CD8-positive, alpha-beta memory T cell (primary cell): ENCODE measurements around the gene FAM107A. TPM values are rescaled to one million over a fixed set of nuclear protein-coding genes. Genes with fewer than 3 reads are reported as not detected.

Experiments
- CTCF ChIA-PET: fragments of 350-600 bp; sonication (Branson Sonifier 250); formaldehyde crosslinking; loops from one replicate; lab custom pipeline; 2021; ENCODE audit warnings: antibody characterized with exemption; lab: Charles Lee
- POLR2A ChIA-PET: fragments of 350-600 bp; sonication (Branson Sonifier 250); formaldehyde crosslinking; loops from one replicate; lab custom pipeline; 2021; ENCODE audit warnings: antibody characterized with exemption; lab: Charles Lee
- DNase-seq, 5 donors: peaks; one replicate each; pipeline versions ENCODE4 v3.0.0 to v3.0.0-alpha.2; 2020 to 2022; ENCODE audit warnings: mixed read lengths in 1 of 5
- H3K27ac ChIP-seq: one replicate; pipeline ENCODE4 v1.7.0; 2013; ENCODE audit warnings: low read depth, mild to moderate bottlenecking, low read length, moderate library complexity
- H3K27me3 ChIP-seq: 2 replicates; pipeline ENCODE4 v1.7.0; 2013; ENCODE audit warnings: low read length, mild to moderate bottlenecking; ENCODE audit not compliant: insufficient read depth, poor library complexity, severe bottlenecking
- H3K36me3 ChIP-seq: 2 replicates; pipeline ENCODE4 v1.7.0; 2013; ENCODE audit warnings: mild to moderate bottlenecking, low read length, moderate library complexity; ENCODE audit not compliant: insufficient read depth
- H3K4me1 ChIP-seq: 2 replicates; pipeline ENCODE4 v1.7.0; 2013; ENCODE audit warnings: mild to moderate bottlenecking, low read length, moderate library complexity; ENCODE audit not compliant: insufficient read depth
- H3K4me3 ChIP-seq: 2 replicates; pipeline ENCODE4 v1.7.0; 2013; ENCODE audit warnings: mild to moderate bottlenecking, low read length
- H3K9me3 ChIP-seq: 2 replicates; pipeline ENCODE4 v1.7.0; 2013; ENCODE audit warnings: mild to moderate bottlenecking, low read length
- H3K27ac Mint-ChIP-seq, 8 donors: one replicate each; pipeline ENCODE4 v1.8.0; 2020 to 2021; ENCODE audit warnings: mixed read lengths in 8 of 8, mild to moderate bottlenecking in 6 of 8, inconsistent platforms in 3 of 8, moderate library complexity in 3 of 8
- H3K27me3 Mint-ChIP-seq, 2 donors: one replicate each; pipeline ENCODE4 v1.8.0; 2020 to 2021; ENCODE audit warnings: mixed read lengths in 2 of 2, mild to moderate bottlenecking in 1 of 2, moderate library complexity in 1 of 2
- H3K36me3 Mint-ChIP-seq, 3 donors: one replicate each; pipeline ENCODE4 v1.8.0; 2020 to 2021; ENCODE audit warnings: mixed read lengths in 3 of 3, inconsistent platforms in 1 of 3, mild to moderate bottlenecking in 1 of 3
- H3K4me1 Mint-ChIP-seq, 3 donors: one replicate each; pipeline ENCODE4 v1.8.0; 2020 to 2021; ENCODE audit warnings: mixed read lengths in 3 of 3, inconsistent platforms in 1 of 3, mild to moderate bottlenecking in 1 of 3
- H3K4me3 Mint-ChIP-seq, 7 donors: one replicate each; pipeline ENCODE4 v1.8.0; 2020 to 2021; ENCODE audit warnings: mixed read lengths in 7 of 7, mild to moderate bottlenecking in 6 of 7, moderate library complexity in 4 of 7, inconsistent platforms in 2 of 7
- H3K9me3 Mint-ChIP-seq, 5 donors: one replicate each; pipeline ENCODE4 v1.8.0; 2020 to 2022; ENCODE audit warnings: mixed read lengths in 5 of 5, mild to moderate bottlenecking in 3 of 5, moderate library complexity in 2 of 5, inconsistent platforms in 1 of 5
- polyA plus RNA-seq: library from polyadenylated mRNA; unstranded; fragments of 300-500 nt; fragmentation: Illumina TruSeq; gene quantifications from one replicate; pipeline ENCODE4 v1.2.3, GENCODE V29; 2021
- total RNA-seq, 2 experiments: library from RNA; stranded (reverse); gene quantifications; one replicate each; pipeline ENCODE4 v1.2.3, GENCODE V29; 2021

The FAM107A gene
- total and polyA plus RNA-seq, 3 experiments from 2014 or later, result not detected

- DNase-seq, result no peak
- Mint-ChIP-seq H3K9me3 (no peaks in the 10 kb centered on the region), H3K4me3 (no peak overlapping the region), H3K36me3 (no peaks in the 10 kb centered on the region), H3K27me3 (no peaks in the 10 kb centered on the region), H3K27ac (no peak overlapping the region), H3K4me1 (no peaks in the 10 kb centered on the region)
- Histone ChIP-seq H3K27me3 (no peaks in the 10 kb centered on the region), H3K4me1 (no peaks in the 10 kb centered on the region), H3K4me3 (no peak overlapping the region), H3K27ac (no peak overlapping the region), H3K36me3 (no peaks in the 10 kb centered on the region), H3K9me3 (no peaks in the 10 kb centered on the region)
- CTCF ChIA-PET, result interaction anchor here (1.1 kb wide), 1 partner anchor 218 kb away, joined by 3 read pairs; the partner anchor contains the start of genes HTD2 and RPP14
- POLR2A ChIA-PET, result no interaction called here
Observed at GRCh38 chr3:58524326-58524888, 52.8 kb downstream of the FAM107A start.

GRCh38 chr3:58522759-58523425 lies 54.3 kb downstream of the FAM107A start:
- Mint-ChIP-seq H3K27me3 (no peaks in the 10 kb centered on the region), H3K4me1 (no peaks in the 10 kb centered on the region), H3K36me3 (peaks cover 0 to 2% (median 0%) of the 10 kb centered on the region in 3 donors), H3K4me3 (no peak overlapping the region), H3K9me3 (no peaks in the 10 kb centered on the region), H3K27ac (no peak overlapping the region)
- DNase-seq, result no peak
- Histone ChIP-seq H3K36me3 (no peaks in the 10 kb centered on the region), H3K9me3 (no peaks in the 10 kb centered on the region), H3K4me3 (no peak overlapping the region), H3K27ac (no peak overlapping the region), H3K27me3 (no peaks in the 10 kb centered on the region), H3K4me1 (no peaks in the 10 kb centered on the region)
- ChIA-PET CTCF (interaction anchor here (1.0 kb wide), 1 partner anchor 9 kb away, joined by 3 read pairs; no protein-coding TSS in a partner anchor), POLR2A (no interaction called here)

- Mint-ChIP-seq H3K4me1 (no peaks in the 10 kb centered on the region), H3K9me3 (no peaks in the 10 kb centered on the region), H3K27ac (peak overlapping the region in 1 of 8 donors; percentile 39), H3K27me3 (peaks cover 0 to 2% of the 10 kb centered on the region in 2 donors), H3K36me3 (peaks cover 0 to 2% (median 0%) of the 10 kb centered on the region in 3 donors), H3K4me3 (no peak overlapping the region)
- ChIA-PET POLR2A (no interaction called here), CTCF (interaction anchor here (1.0 kb wide), 1 partner anchor 10 kb away, joined by 3 read pairs; no protein-coding TSS in a partner anchor)
- Histone ChIP-seq H3K36me3 (no peaks in the 10 kb centered on the region), H3K27ac (no peak overlapping the region), H3K9me3 (no peaks in the 10 kb centered on the region), H3K4me1 (no peaks in the 10 kb centered on the region), H3K4me3 (no peak overlapping the region), H3K27me3 (no peaks in the 10 kb centered on the region)
- DNase-seq, result no peak
Observed at GRCh38 chr3:58521917-58522631, 55.1 kb downstream of the FAM107A start.

GRCh38 chr3:58521336-58521670 lies 55.9 kb downstream of the FAM107A start:
- no peaks in the 10 kb centered on the region for H3K4me1 Mint-ChIP-seq
- no peak overlapping the region for H3K4me3 ChIP-seq
- H3K27me3 ChIP-seq, result no peaks in the 10 kb centered on the region
- DNase-seq, result no peak
- no peak overlapping the region for H3K4me3 Mint-ChIP-seq
- H3K4me1 ChIP-seq, result no peaks in the 10 kb centered on the region
- no peaks in the 10 kb centered on the region for H3K36me3 ChIP-seq
- peaks cover 0 to 5% of the 10 kb centered on the region in 2 donors for H3K27me3 Mint-ChIP-seq
- ChIA-PET POLR2A (no interaction called here), CTCF (no interaction called here)
- H3K9me3 Mint-ChIP-seq, result no peaks in the 10 kb centered on the region
- H3K36me3 Mint-ChIP-seq, result peaks cover 0 to 2% (median 0%) of the 10 kb centered on the region in 3 donors
- H3K27ac ChIP-seq, result no peak overlapping the region
- peak overlapping the region in 2 of 8 donors; percentile 39 to 58 for H3K27ac Mint-ChIP-seq
- no peaks in the 10 kb centered on the region for H3K9me3 ChIP-seq

GRCh38 chr3:58520403-58521335 lies 56.5 kb downstream of the FAM107A start:
- no peak overlapping the region for H3K27ac ChIP-seq
- Mint-ChIP-seq H3K36me3 (peaks cover 0 to 2% (median 0%) of the 10 kb centered on the region in 3 donors), H3K4me3 (no peak overlapping the region), H3K27ac (peak overlapping the region in 2 of 8 donors; percentile 40 to 57), H3K27me3 (peaks cover 0 to 5% of the 10 kb centered on the region in 2 donors), H3K9me3 (no peaks in the 10 kb centered on the region), H3K4me1 (no peaks in the 10 kb centered on the region)
- no peaks in the 10 kb centered on the region for H3K9me3 ChIP-seq
- H3K4me1 ChIP-seq, result no peaks in the 10 kb centered on the region
- DNase-seq, result no peak
- ChIA-PET CTCF (interaction anchor here (0.8 kb wide), 1 partner anchor 9 kb away, joined by 3 read pairs; no protein-coding TSS in a partner anchor), POLR2A (no interaction called here)
- H3K4me3 ChIP-seq, result no peak overlapping the region
- no peaks in the 10 kb centered on the region for H3K27me3 ChIP-seq
- no peaks in the 10 kb centered on the region for H3K36me3 ChIP-seq

GRCh38 chr3:58519668-58520402 lies 57.4 kb downstream of the FAM107A start:
- Mint-ChIP-seq H3K4me1 (no peaks in the 10 kb centered on the region), H3K9me3 (no peaks in the 10 kb centered on the region), H3K27ac (no peak overlapping the region), H3K4me3 (no peak overlapping the region), H3K27me3 (peaks cover 0 to 5% of the 10 kb centered on the region in 2 donors), H3K36me3 (peaks cover 0 to 2% (median 0%) of the 10 kb centered on the region in 3 donors)
- H3K36me3 ChIP-seq, result no peaks in the 10 kb centered on the region
- ChIA-PET POLR2A (no interaction called here), CTCF (interaction anchor here (0.8 kb wide), 1 partner anchor 10 kb away, joined by 3 read pairs; no protein-coding TSS in a partner anchor)
- no peaks in the 10 kb centered on the region for H3K9me3 ChIP-seq
- H3K27me3 ChIP-seq, result no peaks in the 10 kb centered on the region
- no peak for DNase-seq
- H3K27ac ChIP-seq, result no peak overlapping the region
- no peaks in the 10 kb centered on the region for H3K4me1 ChIP-seq
- no peak overlapping the region for H3K4me3 ChIP-seq

GRCh38 chr3:58518291-58518789 lies 58.9 kb downstream of the FAM107A start:
- Mint-ChIP-seq H3K27me3 (peaks cover 0 to 5% of the 10 kb centered on the region in 2 donors), H3K4me3 (no peak overlapping the region), H3K4me1 (no peaks in the 10 kb centered on the region), H3K36me3 (peaks cover 0 to 2% (median 0%) of the 10 kb centered on the region in 3 donors), H3K9me3 (no peaks in the 10 kb centered on the region), H3K27ac (peak overlapping the region in 1 of 8 donors; percentile 25)
- Histone ChIP-seq H3K27me3 (no peaks in the 10 kb centered on the region), H3K36me3 (no peaks in the 10 kb centered on the region), H3K4me1 (no peaks in the 10 kb centered on the region), H3K27ac (no peak overlapping the region), H3K4me3 (no peak overlapping the region), H3K9me3 (no peaks in the 10 kb centered on the region)
- POLR2A ChIA-PET, result no interaction called here
- CTCF ChIA-PET, result interaction anchor here (0.9 to 1.8 kb wide), 3 partner anchors 13 to 212 kb away, joined by 3 to 5 read pairs (median 5); partner anchors contain the start of genes HTD2 and RPP14
- no peak for DNase-seq
